GM18868 (cell line): Measurements from ENCODE around the gene IHH.

Experiments used
- ATAC-seq: cut with Tn5 transposase; IDR thresholded peaks from one replicate; pipeline ENCODE4 v1.9.1; 2021; ENCODE audit warnings: mild to moderate bottlenecking, moderate library complexity; ENCODE audit not compliant: unreplicated experiment

IHH gene

DNA sequence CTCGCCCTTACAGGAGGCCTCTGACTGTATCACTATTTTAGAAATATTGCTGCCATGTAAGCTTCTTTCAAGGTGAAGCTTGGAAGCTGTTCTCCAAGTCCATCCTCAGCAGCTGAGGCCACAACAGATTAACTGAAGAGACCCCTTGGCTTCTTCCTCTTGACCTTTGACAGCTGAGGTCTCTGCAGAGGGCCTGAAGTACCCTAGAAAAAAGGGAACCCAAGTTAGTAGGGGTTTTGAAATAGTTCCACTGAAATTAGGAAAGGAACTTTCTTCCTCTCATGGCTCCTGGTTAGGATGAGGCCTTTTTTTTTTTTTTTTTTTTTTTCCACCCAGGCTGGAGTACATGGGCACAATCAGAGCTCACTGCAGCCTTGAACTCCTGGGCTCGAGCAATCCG, 15.5 kb upstream of the IHH start:
- ATAC-seq: no peak

DNA sequence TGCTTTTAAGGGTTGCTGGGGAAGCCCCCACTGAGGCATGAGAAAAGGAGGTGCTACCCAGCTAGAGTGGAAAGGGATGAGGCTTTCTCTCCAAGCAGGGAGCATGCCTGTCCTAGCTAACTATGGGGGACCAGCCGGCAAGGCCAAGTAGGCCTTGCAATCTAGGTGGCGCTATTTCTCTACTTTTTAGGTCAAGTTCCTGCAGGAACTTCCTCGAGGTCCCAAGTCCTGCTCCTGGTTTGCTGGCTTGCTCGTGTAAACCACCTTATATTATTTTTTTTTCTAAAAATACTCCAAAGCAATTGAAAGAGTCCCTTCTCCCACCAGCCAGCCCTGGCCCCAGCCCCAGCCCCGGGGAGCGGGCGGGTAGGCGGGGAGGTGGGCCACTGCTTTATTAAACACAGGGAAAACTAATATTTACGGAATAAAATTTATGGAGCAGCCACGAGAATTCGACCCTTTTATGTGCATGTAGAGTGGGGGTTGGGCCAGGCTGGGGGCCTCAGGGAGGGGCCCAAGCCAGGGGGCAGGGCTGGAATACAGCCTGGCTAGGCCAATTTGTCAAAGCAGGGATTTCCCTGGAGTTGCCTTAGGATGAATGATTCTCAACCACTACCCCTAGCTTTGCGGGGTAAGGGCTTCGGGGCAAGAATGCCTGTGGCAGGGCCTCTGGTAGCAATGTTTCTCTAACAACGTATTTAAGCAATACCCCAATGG, 12.8 kb upstream of the IHH start:
- ATAC-seq: no peak

DNA sequence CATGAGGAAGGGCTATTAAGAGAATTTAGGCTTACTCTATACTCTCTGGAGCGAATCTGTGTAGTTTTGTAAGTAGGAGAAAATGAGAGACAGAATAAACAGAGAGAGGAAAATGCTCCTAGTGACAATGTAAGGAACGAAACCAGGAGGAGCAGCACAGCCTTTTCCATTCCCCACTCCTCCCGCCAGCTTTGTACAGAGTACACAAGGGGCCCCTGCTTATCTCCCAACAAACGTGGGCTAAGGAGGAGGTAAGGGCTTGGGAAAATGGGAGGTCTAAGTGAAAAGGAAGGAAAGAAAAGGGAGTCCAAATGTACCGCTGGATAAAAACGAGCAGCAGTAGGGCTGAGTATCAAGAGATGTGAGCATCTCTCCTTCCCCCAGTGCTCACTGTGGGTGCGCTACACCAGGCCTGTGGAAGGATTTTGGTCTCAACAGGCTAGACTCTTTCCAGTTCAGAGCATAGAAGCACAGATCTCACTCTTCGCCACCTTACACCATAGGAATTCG, 12.1 kb upstream of the IHH start:
- ATAC-seq: no peak

DNA sequence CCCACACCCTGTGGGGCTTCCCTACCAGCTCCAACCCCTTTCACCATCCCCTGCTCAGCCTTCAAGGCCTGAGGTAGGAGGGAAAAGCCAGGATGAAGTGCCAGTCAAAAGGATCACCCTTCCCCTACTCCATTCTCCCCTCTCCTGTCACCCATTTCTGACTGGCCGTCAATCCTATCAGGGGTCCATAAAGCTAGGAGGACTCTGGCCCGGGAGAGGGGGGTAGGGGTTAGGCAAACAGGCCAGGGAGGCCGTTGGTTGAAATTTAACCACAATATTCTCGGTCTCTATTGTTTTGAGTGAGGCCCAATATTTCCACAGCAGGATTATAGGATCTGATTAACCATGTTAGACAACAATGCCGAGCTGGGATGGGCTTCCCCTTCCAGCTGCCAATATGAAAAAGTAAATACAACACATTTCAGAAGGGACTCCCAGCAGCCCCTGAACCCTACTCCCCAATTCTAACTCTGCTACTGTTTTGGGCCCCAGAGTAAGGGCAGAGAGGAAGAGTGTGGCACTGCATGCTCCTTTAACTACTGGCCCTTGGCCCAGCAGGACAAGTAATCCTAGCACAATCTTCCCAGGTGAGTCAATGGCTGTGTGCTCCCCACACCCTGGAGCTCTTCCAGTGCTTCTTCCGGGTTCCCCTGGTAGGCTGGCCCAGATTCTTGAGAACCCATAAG, 10.6 kb upstream of the IHH start:
- no peak for ATAC-seq

DNA sequence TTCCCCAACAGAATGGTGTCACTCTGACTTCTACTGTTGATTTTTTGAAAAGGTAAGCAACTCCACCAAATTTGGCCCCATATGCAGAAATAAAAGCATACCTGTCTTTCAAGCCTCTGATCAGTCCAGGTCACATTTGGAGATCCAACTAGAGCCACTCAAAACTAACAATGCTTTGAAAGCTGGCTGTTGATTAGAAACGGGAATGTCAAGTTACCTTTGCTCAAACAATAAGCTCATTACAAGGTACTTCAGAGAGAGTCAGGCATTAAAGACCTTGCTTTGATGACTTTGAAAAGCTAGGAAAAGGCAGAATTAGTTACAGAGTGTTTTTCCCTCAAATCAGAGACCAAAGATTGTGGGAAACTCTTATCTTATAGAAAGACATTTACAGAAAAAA, 4.8 kb upstream of the IHH start:
- no peak for ATAC-seq

DNA sequence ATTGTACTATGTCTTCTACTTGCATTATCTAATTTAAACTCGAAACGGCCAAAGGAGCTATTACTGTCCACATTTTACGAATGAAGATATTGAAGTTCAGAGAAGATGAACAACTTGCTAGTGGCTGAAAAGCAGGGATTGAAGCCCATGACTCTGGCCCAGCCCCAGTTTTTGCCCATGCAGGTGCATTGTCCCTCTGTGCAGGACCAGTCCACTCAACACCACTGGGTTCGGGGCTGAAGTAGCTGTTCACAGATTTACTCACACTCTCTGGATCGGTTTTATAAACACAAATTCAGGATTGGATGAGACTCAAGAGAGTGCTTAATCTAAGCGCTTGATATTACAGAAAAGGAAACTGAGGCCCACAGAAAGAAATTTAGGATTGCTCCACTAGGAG, 1.4 kb upstream of the IHH start:
- ATAC-seq: no peak

DNA sequence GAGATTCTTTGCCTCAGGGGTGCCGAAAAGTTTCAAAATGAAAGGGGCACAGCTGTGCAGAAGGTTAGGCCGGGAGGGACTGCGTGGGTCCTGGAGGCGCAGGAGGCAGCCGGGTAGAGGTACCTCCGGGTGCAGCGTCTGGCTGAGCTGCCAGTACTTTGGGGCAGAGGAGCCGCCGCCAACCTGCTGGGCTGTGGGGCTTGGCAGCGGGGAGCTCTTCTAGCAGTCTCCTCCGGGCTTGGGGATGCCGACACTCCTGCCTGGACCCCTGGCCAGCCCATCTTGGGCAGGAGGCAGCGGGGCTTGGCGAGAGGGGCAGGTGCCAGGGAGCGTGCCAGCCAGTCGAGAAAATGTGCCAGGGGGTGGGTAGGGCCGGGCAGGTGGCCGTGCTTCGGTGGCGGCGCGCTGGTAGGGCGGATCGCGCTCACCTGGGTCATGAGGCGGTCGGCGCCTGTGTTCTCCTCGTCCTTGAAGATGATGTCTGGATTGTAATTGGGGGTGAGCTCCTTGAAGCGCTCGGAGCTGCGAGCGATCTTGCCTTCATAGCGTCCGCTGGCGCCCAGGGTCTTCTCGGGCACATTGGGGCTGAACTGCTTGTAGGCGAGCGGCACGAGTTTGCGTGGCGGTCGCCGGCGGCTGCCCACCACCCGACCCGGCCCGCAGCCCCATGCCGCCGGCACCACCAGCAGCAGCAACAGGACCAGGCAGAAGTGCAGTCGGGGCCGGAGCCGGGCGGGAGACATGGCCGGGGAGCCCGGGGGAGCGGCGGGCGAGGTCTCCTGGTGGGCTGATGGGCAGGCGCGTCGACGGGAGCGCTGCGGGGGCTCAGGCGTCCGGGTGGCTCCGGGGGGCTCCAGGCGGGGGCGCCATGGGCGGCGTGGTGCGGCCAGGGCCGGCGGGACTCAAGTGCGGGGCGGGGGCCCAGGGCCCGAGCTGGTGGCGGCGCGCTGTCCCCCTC, 717 bp downstream of the IHH start:
- no peak for ATAC-seq

DNA sequence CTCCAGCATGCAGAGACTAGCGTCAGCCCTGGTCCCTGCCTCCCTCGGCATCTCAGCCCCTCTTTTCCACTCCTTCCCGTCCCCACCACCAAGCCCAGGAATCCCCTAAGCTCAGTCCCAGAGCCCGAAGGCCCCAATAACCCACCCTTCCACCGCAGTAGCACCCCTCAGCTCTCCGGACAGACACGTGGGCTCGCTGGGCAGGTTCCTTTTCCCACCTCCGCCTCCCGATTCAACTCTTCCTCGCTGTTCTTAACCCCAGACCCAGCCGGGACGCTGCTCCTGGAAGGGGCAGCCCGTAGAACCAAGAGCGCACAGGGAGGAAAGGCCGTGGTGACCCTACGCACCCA, 1.4 kb downstream of the IHH start:
- ATAC-seq: no peak

DNA sequence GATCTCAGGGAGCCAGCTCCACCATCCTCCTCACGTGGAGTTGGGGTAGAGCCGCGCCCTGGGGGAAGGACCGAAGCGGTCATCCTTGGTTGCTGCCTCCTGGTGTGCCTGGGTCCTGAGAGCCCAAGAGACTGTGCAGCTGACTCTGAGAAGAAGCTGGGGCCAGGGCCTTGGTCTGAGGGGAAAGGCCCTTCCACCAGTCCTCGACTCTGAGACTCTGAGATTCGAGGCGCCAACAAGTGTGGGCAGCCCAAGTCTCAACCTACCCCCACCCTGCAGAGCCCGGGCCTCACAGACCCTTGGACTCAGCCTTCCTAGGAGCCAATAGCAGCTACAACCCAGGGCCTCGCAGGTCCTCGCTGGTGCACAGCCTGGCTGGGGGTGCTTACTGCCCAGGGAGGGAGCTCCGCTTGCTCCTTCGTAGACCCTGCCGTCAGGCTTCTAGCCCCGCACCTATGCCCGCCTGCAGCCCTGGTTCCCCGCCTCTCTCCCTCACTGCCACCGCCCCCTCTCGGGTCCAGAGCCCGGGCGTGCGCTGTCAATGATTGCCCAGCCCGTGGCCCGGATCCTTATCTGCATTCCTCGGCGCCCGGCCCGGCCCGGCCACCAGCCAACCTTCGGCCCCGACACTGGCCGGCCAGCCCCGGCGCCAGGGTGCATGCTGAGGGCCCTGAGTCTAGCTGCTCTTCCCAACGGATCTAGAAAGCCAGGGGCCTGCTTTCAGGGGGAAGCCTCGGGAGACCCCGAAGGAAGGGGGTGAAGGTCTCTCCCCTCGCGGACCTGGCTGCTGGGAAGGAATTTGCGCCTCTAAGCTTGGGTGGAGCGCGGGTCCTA, 2.0 kb downstream of the IHH start:
- ATAC-seq: no peak

DNA sequence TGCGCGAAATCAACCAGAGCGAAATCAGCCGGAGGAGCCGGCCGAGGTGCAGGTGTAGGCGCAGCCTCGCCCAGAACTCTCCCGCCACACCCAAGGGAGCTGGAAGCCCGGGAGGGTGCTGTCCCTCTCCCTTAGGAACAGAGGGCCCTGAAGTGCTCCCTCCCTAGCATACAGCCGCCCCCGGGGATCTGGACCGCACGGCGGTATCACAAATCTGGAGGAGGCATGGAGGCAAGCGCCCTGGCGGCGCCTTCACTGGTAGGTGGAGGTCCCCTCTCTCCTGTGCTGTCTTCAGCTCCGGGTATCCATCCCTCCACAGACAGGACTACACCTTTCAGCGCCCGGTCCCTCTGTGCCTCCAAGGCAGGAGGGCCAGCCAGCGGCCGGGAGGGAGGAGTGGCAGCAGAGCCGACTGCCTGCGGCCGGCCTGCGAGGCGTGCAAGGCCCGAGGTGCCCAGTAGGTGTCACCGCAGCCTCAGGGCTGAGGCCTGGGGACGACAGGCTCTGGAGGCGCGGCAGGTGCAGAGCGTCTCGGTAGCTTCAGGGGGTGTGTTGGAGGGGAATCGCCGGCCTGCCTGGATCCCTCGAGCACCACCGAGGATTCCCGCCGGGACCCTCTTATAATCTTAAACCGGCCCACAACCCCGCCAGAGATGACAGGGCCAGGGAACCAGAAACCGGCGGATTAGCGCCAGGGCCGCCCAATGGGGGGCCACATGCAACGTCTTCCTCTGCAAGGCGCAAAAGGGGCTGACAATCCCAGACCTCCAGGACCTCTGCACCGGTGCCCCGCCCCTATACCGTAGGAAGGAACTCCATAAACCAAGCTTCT, 2.8 kb downstream of the IHH start:
- ATAC-seq: peak; percentile 96

DNA sequence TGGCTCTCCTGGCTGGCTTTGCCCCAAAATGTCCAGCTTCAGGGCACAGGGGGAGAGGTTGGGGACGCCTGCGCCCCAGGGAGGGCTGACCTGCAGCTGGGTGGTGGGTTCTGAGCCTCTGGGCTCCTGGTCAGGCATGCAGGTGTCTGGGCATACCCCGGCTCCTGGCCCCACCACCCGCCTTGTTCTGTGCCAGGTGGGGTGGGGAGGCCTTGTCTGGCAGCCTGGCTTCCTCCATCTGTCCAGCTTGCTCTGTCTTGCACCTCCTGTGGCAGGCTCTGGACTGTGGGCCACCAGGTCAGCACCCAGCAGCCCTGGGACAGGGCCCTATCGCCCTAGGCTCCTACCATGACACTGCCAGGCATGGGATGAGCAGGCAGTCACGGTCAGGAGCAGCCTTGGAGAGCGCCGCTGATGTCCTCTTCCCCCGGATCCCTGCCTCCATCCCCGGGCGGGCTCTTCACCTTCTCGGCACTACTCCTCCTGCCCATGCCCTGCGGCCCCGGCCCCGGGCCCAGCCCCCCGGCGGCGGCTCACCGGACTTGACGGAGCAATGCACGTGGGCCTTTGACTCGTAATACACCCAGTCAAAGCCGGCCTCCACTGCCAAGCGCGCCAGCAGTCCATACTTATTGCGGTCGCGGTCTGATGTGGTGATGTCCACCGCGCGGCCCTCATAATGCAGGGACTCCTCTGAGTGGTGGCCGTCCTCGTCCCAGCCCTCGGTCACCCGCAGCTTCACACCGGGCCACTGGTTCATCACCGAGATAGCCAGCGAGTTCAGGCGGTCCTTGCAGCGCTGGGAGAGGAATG, 3.6 kb downstream of the IHH start:
- no peak for ATAC-seq

DNA sequence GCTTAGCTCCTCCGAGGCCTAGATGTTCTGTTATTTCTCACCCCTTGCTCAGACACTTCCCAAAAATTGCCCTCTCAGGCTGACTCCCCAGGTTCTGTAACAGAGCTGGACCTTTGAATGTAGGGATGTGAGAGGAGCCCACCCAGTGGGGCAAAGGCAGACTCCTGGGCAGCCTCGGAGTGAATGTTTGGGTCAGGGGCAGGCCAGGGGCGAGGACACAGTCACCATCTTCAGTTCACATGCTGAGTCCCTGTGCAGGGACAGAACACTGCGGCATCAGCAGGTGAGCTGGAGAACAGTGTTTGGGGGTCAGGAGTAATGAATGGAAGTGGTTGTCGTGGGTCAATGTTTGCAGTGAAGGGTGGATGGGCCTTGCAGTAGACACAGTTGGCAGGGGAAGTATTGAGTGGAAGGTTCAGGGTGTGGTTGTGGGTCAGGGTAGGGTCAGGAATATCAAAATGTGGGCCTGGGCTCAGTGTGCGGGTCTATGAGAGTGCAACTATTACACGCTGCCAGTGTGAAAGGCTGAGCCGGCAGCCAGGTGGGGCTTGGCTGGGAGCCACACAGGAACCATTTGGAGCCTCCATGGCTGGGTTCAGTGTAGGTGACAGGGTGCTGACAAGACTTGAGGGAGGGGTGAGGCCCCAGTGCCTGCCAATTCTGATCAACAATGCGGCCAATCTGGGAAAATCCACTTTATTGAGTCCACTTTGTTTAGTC, 4.4 kb downstream of the IHH start:
- ATAC-seq: no peak

DNA sequence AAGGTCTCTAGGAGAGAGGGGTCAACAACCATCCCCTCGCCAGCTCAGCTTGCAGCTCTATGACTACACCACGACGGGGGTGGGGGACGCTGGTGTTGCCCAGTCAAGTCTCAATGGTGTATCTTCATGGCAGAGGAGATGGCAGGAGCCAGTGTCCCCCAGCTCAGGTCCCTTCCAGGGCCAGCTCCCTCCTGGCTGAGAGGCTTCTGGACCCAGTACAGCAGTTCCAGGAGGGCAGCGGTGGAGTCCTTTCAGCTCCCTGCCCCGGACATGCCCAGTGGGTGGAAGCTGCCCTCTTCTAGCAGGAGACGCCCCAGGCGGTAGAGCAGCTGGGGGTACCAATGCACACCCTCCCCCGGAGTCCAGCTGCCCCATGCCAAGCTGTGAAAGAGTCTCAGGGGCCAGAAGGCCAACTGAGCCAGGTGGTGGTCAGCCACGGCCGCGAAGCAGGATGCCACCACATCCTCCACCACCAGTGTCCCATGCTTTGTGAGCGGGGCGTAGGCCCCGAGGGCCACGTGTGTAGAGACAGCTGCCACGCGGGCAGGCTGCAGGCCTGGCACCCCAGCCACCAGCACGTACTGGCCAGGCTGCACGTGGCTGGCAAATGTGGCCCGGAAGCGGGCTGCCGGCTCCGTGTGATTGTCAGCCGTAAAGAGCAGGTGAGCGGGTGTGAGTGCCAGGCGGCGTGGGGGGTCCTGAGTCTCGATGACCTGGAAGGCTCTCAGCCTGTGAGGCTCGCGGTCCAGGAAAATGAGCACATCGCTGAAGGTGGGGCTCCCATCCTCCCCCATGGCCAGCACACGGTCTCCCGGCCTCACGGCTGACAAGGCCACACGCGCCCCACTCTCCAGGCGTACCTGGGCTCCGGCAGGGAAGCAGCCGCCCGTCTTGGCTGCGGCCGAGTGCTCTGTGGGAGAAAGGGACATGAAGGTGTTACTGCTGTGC, 5.5 kb downstream of the IHH start:
- no peak for ATAC-seq

DNA sequence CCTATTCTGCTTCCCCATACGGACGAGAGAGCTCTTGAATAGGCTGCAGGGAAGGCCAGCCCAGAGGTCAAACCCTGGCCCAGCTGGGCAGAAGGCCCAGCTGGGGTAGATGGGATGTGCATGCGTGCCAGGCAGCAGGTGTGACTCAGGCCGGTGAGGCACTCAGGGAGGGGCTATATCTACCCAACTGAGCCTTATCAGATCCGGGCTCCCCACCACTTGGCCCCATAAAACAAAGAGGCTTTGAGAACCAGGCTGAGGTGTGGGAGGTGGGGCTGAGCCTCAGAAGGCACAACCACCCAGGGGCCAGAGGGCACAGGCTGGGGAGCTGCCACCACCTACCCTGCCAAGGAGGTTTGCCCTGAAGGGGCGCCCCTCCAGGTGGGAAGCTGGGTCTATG, 11.4 kb downstream of the IHH start:
- no peak for ATAC-seq

DNA sequence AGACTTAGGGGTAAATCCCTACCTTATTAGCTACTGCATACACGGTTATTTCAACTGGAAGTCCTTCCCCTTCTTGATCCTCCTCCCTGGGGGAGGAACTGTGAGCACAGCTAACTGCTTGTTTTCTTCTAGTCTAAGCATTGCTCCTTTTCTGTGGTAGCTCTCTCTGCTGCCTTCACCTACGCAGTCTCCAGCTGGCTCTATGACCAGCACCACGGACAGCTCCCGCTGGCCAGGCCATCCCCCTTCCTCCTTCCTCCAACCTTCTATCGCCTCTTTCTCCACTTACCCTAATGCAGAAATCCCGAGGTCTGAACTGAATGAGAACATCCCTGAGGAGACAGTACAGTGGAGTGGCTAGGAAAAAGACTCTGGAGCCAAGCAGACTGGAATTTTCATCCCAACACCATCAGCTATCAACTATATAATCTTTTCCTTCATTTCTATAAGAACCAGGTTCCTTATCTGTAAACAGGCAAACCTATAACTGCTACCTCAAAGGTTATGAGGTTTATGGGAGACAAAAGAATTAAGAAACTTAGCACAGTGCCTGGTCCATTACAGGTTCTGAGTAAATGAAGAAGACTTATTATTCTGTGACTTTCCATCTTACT, 14.7 kb downstream of the IHH start:
- ATAC-seq: no peak

DNA sequence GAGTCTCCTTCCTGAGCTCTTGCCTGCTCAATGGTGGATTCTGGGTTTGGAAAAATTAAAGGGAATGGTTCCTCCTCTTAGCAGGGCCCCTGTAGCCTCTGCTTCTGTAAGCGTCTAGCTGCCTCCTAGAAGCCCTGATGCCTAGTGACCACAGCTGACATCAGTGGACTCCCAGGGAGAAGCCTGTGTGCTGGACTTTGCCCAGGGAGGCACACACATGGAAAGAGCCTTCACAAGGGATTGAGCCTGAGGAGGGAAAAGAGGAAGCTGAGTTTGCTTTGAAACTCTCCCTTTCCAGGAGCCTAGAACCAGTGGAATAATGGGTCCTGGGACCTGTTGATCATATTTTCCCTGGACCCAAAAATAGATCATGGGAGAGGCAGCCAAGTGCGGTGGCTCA, 18.0 kb downstream of the IHH start:
- ATAC-seq: no peak

DNA sequence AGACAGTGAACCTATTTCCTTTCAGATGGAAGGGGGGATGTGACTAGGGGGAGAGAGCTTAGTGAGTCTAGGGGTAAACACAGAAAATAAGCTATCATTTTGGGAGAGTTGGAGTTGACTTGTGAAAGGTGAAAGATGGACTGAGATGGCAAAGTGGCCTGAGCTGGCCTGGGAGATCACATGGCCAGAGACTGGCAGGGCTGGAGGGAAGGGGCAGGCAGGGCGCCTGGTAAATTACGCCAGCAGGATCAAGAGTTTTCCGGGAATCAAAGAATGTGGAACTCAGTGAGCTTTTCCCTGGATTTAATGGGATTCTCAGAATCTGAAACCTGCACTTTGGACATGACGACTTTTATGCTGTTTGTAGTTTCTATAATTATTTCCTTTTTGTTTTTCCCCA, 18.6 kb downstream of the IHH start:
- ATAC-seq: no peak
